ENCODE measurements around the gene ABCC6. TPM values are rescaled to one million over a fixed set of nuclear protein-coding genes. Genes with fewer than 3 reads are reported as not detected.

The ABCC6 gene
- total RNA-seq, 1 experiment from 2014 or later: not detected

DNA sequence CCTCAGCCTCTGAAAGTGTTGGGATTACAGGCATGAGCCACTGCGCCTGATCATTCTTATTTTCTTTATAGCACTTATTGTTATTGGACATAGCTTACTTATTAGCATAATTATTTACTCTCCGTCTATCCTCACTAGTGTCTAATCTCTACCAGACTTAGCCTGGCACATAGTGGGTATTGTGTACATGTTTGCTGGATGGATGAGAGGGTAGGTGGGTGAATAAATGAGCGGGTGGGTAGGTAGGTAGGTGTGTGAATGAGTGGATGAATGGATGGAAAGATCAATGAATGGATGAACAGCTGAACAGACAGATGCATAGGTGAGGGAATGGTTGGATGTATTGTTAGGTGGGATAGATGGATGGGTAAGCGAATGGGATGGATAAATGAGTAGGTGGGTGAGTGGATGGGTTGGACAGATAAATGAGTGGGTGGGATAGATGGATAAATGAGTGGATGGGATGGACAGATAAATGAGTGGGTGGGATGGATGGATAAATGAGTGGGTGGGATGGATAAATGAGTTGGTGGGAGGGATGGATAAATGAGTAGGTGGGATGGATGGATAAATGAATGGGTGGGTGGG lies 51.9 kb downstream of the ABCC6 start:
- H3K4me3 ChIP-seq (ENCODE audit: low read depth, low read length, poor library complexity, severe bottlenecking): no peak overlapping the region
- no peaks in the 10 kb centered on the region for H3K9me3 ChIP-seq (ENCODE audit: low read depth, low read length, poor library complexity, severe bottlenecking)
- no peaks in the 10 kb centered on the region for H3K27me3 ChIP-seq (replicated peaks; ENCODE audit: insufficient read depth, low read depth, low read length, poor library complexity)
- ChIA-PET POLR2A (ENCODE audit: low non-redundant PET) (no interaction called here), CTCF (no interaction called here)
- no peaks in the 10 kb centered on the region for H3K4me1 ChIP-seq (ENCODE audit: insufficient read depth, low read length, poor library complexity, severe bottlenecking)
- H3K36me3 ChIP-seq (ENCODE audit: insufficient read depth, low read length, poor library complexity, severe bottlenecking): no peaks in the 10 kb centered on the region
- TF ChIP-seq CTCF (conservative IDR thresholded peaks at IDR 0.05; ENCODE audit: low read depth, low read length): no peak
- TF ChIP-seq EZH2 (IDR thresholded peaks at IDR 0.05; ENCODE audit: borderline replicate concordance, low read depth, low read length, poor library complexity, severe bottlenecking): no peak
- intact Hi-C loops (cut with micrococcal nuclease; ENCODE audit: unreplicated experiment): no loop called here
- BruUV-seq (replicated peaks): no TSS peak
- H3K27ac ChIP-seq (ENCODE audit: low read depth, low read length, poor library complexity, severe bottlenecking): no peak overlapping the region
- DNase-seq (ENCODE audit: low spot score): no peak

DNA sequence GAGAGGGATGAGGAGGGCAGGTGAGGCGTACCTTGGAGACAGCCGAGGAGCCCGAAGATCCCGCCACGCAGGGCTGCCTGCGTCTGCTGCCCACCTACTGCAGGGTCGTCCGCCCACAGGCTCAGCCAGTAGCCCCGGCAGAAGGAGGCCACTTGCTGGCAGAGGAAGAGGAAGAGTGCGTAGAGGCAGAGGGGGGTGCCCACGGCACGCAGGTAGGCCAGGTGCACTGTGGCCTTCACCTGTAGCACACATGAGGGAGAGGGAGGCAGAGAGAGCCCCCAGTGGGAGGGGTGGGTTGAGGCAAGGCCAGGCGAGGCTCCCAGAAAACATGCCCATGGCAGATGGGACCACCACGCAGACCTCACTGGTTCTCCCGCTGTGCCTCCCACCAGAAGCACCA lies 53.7 kb downstream of the ABCC6 start:
- H3K27me3 ChIP-seq (replicated peaks; ENCODE audit: insufficient read depth, low read depth, low read length, poor library complexity): no peaks in the 10 kb centered on the region
- H3K4me1 ChIP-seq (ENCODE audit: insufficient read depth, low read length, poor library complexity, severe bottlenecking): no peaks in the 10 kb centered on the region
- H3K9me3 ChIP-seq (ENCODE audit: low read depth, low read length, poor library complexity, severe bottlenecking): no peaks in the 10 kb centered on the region
- ChIA-PET CTCF (no interaction called here), POLR2A (ENCODE audit: low non-redundant PET) (no interaction called here)
- intact Hi-C loops (cut with micrococcal nuclease; ENCODE audit: unreplicated experiment): no loop called here
- H3K4me3 ChIP-seq (ENCODE audit: low read depth, low read length, poor library complexity, severe bottlenecking): no peak overlapping the region
- no peaks in the 10 kb centered on the region for H3K36me3 ChIP-seq (ENCODE audit: insufficient read depth, low read length, poor library complexity, severe bottlenecking)
- TF ChIP-seq CTCF (conservative IDR thresholded peaks at IDR 0.05; ENCODE audit: low read depth, low read length) (no peak), EZH2 (IDR thresholded peaks at IDR 0.05; ENCODE audit: borderline replicate concordance, low read depth, low read length, poor library complexity, severe bottlenecking) (no peak)
- no peak overlapping the region for H3K27ac ChIP-seq (ENCODE audit: low read depth, low read length, poor library complexity, severe bottlenecking)
- no peak for DNase-seq (ENCODE audit: low spot score)
- no TSS peak for BruUV-seq (replicated peaks)

DNA sequence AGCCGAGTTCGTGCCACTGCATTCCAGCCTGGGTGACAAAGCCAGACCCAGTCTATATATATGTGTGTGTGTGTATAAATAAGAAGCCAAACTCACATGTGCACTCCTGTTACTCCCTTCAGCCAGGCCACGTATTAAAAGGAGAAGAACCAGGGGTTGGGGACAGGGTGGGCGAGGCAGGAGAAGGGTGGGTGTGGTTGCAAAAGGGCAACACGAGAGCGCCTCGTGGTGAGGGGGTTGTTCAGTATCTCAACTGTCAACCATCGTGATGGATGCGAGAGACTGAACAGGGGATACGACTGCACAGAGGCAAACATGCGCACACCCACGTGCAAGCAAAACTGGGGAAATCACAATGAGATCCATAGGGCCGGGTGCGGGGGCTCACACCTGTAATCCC lies 54.9 kb downstream of the ABCC6 start:
- Histone ChIP-seq H3K4me3 (ENCODE audit: low read depth, low read length, poor library complexity, severe bottlenecking) (no peak overlapping the region), H3K27ac (ENCODE audit: low read depth, low read length, poor library complexity, severe bottlenecking) (no peak overlapping the region), H3K36me3 (ENCODE audit: insufficient read depth, low read length, poor library complexity, severe bottlenecking) (no peaks in the 10 kb centered on the region), H3K27me3 (replicated peaks; ENCODE audit: insufficient read depth, low read depth, low read length, poor library complexity) (no peaks in the 10 kb centered on the region), H3K9me3 (ENCODE audit: low read depth, low read length, poor library complexity, severe bottlenecking) (no peaks in the 10 kb centered on the region), H3K4me1 (ENCODE audit: insufficient read depth, low read length, poor library complexity, severe bottlenecking) (no peaks in the 10 kb centered on the region)
- BruUV-seq (replicated peaks): no TSS peak
- TF ChIP-seq CTCF (conservative IDR thresholded peaks at IDR 0.05; ENCODE audit: low read depth, low read length) (no peak), EZH2 (IDR thresholded peaks at IDR 0.05; ENCODE audit: borderline replicate concordance, low read depth, low read length, poor library complexity, severe bottlenecking) (no peak)
- ChIA-PET POLR2A (ENCODE audit: low non-redundant PET) (no interaction called here), CTCF (no interaction called here)
- DNase-seq (ENCODE audit: low spot score): no peak
- intact Hi-C loops (cut with micrococcal nuclease; ENCODE audit: unreplicated experiment): no loop called here
